Mesothelial cell of epicardium (in vitro differentiated cells): ENCODE results near the gene SH2D3C. TPM values are rescaled to one million over a fixed set of nuclear protein-coding genes. Genes with fewer than 3 reads are reported as not detected.

Experiments used
- DNase-seq, 2 experiments: peaks; one replicate each; pipeline ENCODE4 v3.0.0; 2021; ENCODE audit warnings: low spot score in 2 of 2; ENCODE audit not compliant: unreplicated experiment in 2 of 2
- H3K27ac Mint-ChIP-seq: 2 replicates; pipeline ENCODE4 v1.8.0; 2021; ENCODE audit warnings: mixed read lengths
- H3K27me3 Mint-ChIP-seq: 2 replicates; pipeline ENCODE4 v1.8.0; 2021; ENCODE audit warnings: low read depth, mixed read lengths
- H3K36me3 Mint-ChIP-seq: 2 replicates; pipeline ENCODE4 v1.8.0; 2021; ENCODE audit warnings: mixed read lengths
- H3K4me1 Mint-ChIP-seq: 2 replicates; pipeline ENCODE4 v1.8.0; 2021; ENCODE audit warnings: mixed read lengths
- H3K4me3 Mint-ChIP-seq: 2 replicates; pipeline ENCODE4 v1.8.0; 2021; ENCODE audit warnings: mild to moderate bottlenecking, moderate library complexity, mixed read lengths
- H3K9me3 Mint-ChIP-seq: 2 replicates; pipeline ENCODE4 v1.8.0; 2021; ENCODE audit warnings: mixed read lengths
- CTCF ChIP-seq: fragments of 200-600 bp; sonication (generic); IDR thresholded peaks from one replicate; pipeline ENCODE4 v1.5.0; 2021; ENCODE audit warnings: antibody characterized with exemption; ENCODE audit not compliant: unreplicated experiment
- total RNA-seq: library from RNA; stranded (reverse); gene quantifications from 3 replicates; pipeline ENCODE4 v1.2.1, GENCODE V29; 2021

SH2D3C gene
- total RNA-seq, 1 donor from 2014 or later, result 3.4 TPM

DNA sequence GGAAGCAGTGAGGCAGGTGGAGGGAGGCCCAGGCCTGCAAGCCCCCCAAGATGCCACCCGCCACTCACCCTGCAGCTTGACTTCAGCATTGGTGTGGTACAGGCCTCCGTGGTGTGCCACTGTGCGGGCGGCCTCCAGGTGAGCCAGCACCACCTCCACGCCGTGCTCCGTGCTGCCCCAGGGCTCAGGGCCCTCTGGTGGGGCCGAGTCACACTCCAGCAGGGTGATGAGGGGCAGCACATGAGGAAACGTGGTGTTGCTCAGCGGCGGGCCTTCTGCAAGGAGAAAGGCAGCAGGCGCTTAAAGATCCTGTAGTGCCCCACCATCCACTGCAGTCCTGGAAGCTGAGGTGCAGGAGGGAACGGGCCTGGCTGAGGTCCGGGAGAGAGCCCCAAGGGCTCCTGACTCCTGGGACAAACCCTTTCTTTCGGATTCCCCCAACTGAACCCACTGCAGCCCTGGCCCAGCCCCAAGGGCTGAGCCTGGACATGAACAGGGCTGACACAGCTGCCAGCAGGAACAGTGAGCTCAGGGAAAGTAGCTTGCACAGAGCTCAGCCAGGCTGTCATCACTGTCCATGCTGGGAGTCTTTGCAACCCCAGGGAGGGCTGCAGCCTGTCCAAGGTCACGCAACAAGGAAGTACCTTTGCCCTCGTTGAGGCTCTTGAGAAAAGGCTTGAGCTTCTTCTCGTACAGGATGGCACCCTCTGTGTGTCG, 38.7 kb downstream of the SH2D3C start:
- no peaks in the 10 kb centered on the region for H3K36me3 Mint-ChIP-seq
- no peak for DNase-seq
- no peaks in the 10 kb centered on the region for H3K9me3 Mint-ChIP-seq
- TF ChIP-seq CTCF, result no peak
- H3K4me3 Mint-ChIP-seq, result no peak overlapping the region
- peaks cover 13% of the 10 kb centered on the region for H3K27me3 Mint-ChIP-seq
- H3K27ac Mint-ChIP-seq, result no peak overlapping the region
- peaks cover 13% of the 10 kb centered on the region for H3K4me1 Mint-ChIP-seq

DNA sequence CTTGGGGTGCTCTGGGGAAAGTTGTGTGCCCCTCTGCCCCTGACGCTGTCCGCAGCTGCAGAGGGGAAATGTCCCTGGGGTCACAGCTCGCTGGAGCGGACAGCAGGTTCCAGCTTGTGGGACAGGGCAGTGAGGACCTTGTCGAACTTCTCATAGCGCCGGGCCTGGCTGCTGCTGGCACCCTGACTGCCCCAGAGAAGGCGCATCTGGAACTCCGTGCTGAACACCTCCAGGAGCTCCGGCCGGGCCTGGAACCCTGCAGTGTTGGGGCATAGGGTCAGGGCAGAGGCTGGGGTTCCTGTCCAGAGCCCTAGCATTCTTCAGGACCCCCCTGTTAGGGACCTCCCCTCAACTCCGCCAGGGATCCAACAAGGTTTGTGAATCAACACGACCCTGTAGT, 39.8 kb downstream of the SH2D3C start:
- Mint-ChIP-seq H3K4me1 (peaks cover 21% of the 10 kb centered on the region), H3K36me3 (no peaks in the 10 kb centered on the region), H3K9me3 (no peaks in the 10 kb centered on the region), H3K27me3 (peaks cover 13% of the 10 kb centered on the region), H3K27ac (no peak overlapping the region), H3K4me3 (no peak overlapping the region)
- no peak for TF ChIP-seq CTCF
- no peak for DNase-seq

GRCh38 chr9:127735530-127736185, 42.8 kb downstream of the SH2D3C start:
- Mint-ChIP-seq H3K9me3 (no peaks in the 10 kb centered on the region), H3K36me3 (no peaks in the 10 kb centered on the region), H3K27ac (peak overlapping the region; percentile 77), H3K4me3 (peak overlapping the region; percentile 79), H3K4me1 (peaks cover 10% of the 10 kb centered on the region), H3K27me3 (peaks cover 2% of the 10 kb centered on the region)
- TF ChIP-seq CTCF, result no peak
- no peak for DNase-seq

DNA sequence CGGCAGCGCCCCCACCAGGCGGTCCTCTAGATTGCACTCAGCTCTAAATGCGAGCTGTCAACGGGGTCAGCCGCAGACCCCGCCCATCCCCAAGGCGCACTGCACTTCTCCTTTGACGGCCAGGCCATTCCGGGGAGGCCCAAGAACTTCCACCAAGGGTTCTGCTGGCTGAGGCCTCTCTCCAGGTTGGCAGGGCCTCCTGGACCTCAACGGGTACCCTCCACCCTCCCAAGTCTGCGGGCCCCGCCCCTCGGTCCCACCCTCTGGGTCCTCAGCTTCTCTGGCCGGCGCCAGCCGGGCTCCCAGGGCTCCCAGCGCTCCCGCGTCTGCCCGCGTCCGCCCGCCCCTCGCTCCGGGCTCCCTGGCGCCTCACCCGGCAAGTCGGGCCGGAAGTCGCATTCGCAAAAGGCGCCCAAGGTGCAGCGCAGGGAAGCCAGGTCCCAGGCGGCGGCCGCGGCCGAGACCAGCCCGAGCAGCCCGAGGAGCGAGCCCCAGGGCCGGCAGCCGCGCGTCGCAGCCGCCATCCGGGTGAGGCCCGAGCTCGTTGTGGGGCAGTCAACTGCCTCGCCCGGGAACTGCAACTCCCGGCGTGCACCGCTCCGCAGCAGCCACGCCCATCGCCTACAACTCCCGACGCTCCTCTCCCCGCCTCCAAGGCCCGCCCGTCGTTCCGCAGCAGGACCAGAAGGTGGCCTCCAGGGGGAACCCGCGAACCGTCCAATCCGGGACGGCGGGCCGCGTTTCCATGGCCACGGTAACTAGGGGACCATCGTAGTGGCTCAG, 43.5 kb downstream of the SH2D3C start, which contains the start of gene TOR2A:
TSS of gene TOR2A (minus strand) at position 548 of the 783 bp plus-strand sequence. CDS start at position 524, 24 bp downstream.
- H3K4me3 Mint-ChIP-seq, result peak within 1 kb of the TSS; percentile 79
- no peaks in the 10 kb centered on the region for H3K9me3 Mint-ChIP-seq
- peak within 1 kb of the TSS; percentile 77 for H3K27ac Mint-ChIP-seq
- H3K4me1 Mint-ChIP-seq, result peaks cover 10% of the 10 kb centered on the region
- peaks cover 2% of the 10 kb centered on the region for H3K27me3 Mint-ChIP-seq
- DNase-seq, result peak; percentile 98 to 99
- peak; percentile 87 for TF ChIP-seq CTCF
- H3K36me3 Mint-ChIP-seq, result no peaks in the 10 kb centered on the region

DNA sequence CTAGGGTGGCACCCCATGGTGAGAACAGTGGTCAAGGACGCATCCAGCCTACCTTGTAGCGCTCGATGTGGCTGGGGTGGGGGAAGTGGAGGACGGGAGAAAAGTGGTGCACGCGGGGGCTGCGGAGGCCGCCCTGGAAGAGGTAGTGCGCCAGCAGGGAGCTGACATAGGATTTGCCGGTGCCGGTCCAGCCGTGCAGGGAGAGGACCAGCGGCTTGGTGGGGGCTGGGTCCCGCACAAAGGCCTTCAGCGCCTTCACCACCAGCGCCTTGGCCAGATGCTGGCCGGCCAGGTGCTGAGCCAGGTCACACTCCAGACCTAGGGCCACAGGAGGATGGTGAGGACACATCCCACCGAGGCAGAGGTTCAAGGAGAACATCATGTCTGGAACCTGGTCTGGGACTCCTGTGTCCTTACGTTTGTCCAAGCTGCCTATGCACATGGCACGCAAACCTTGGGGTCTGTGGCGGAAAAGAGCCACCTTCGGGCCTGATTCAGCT, 44.2 kb downstream of the SH2D3C start:
- no peak for DNase-seq
- TF ChIP-seq CTCF, result no peak
- peak overlapping the region; percentile 76 for H3K27ac Mint-ChIP-seq
- peaks cover 2% of the 10 kb centered on the region for H3K27me3 Mint-ChIP-seq
- H3K9me3 Mint-ChIP-seq, result no peaks in the 10 kb centered on the region
- H3K36me3 Mint-ChIP-seq, result no peaks in the 10 kb centered on the region
- peak overlapping the region; percentile 79 for H3K4me3 Mint-ChIP-seq
- peaks cover 10% of the 10 kb centered on the region for H3K4me1 Mint-ChIP-seq
